Measurements from ENCODE around the gene CACNA1E.
"Not testable (repeated sequence)": the region's sequence is repeated elsewhere in the genome, so short reads cannot be mapped to it uniquely, and the experiment has no call there.

CACNA1E gene

GRCh38 chr1:181816608-181817007 lies 333.3 kb downstream of the CACNA1E start:
- no peak for DNase-seq (ENCODE audit: low read depth)

DNA sequence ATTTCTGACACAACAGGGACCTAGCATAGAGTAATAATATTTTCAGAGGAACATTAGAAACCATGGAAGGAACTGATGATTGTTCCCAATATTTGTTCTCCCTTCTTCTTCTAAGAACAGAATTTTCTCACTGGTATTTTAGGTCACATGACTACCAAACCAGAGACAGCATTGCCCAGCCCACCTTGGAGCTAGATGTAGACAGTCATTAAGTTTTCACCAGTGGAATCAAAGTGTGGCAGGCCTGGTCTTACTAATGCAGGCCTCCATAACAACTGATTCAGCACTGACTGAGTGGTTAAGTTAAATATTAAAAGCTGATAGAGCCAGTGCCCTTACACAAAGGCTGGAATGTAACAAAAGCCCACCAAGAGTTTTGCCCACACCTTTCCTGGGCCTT lies 333.8 kb downstream of the CACNA1E start:
- DNase-seq (ENCODE audit: low read depth) = no peak

DNA sequence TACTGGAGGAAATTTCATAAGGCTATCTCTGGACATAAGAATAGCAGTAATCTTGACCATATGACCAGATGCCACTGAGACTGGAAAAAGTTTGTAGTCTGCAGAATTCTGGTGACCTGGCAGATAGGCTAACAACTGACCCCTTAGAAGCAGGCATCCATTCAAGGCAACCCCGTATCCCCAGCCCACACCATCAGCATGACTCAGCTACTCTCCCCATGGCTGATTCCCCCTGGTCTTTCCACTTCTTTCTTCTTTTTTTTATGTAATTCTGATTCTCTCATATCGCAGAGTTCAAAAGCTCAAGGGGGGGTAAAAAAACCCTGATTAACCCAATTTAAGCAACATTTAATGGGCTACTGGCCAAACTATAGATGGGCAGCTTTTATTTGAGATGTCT lies 335.1 kb downstream of the CACNA1E start:
- DNase-seq (ENCODE audit: low read depth) = no peak

DNA sequence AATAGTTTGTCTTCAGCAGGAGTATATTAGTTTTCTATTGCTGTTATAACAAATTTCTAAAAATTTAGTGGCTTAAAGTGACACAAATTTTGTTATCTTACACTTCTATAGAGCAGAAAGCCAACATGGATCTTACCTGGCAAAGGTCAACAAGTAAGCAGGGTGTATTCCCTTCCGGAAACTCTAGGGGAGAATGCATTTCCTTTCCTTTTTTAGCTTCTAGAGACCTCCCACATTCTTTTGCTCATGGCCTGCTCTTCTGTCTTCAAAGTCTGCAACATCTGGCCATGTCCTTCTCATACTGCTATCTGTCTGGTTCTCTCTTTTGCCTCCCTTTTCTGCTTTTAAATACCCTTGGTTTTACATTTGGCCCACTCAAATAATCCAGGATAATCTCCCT lies 335.6 kb downstream of the CACNA1E start:
- DNase-seq (ENCODE audit: low read depth) = no peak

GRCh38 chr1:181821701-181822100 lies 338.4 kb downstream of the CACNA1E start:
- no peak for DNase-seq (ENCODE audit: low read depth)

- not testable (repeated sequence) for DNase-seq (ENCODE audit: low read depth)
These were observed 349.0 kb downstream of the CACNA1E start for GRCh38 chr1:181832173-181832880.

DNA sequence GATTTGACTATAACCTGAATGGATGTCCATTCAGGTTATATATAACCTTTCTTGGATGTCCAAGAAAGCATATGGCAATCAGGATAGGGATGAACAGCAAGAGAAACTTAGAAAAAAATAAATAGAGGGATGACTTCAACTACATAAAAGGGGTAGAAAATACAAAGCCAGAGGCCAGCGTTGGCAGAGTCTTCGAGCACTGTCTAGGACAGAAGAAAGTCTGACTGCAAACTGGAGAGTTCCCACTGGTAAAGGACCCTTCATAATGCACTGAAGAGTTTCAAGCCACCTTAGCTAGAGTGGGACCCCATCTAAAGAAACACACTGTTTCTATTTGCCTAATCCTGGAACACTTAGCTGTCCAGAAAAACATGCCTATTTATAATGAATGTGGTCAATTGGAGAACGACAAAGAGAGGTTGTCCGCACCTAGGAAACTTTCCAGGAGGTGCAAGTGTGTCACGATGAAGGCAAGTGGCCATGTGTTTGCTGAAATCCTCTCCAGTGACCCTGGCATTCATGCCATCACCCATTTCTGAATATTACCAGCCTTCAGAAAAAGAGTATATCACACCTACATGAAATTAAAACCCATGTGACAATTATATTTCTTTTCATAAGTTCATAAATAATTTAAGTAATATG lies 362.8 kb downstream of the CACNA1E start:
- DNase-seq (ENCODE audit: low read depth) = no peak

- no peak for DNase-seq (ENCODE audit: low read depth)
These were observed 363.4 kb downstream of the CACNA1E start for GRCh38 chr1:181846681-181847080.

- DNase-seq (ENCODE audit: low read depth) = no peak
These were observed 365.8 kb downstream of the CACNA1E start for GRCh38 chr1:181849071-181849470.

GRCh38 chr1:181854212-181854611 lies 370.9 kb downstream of the CACNA1E start:
- DNase-seq (ENCODE audit: low read depth) = not testable (repeated sequence)

GRCh38 chr1:181855380-181855779 lies 372.1 kb downstream of the CACNA1E start:
- DNase-seq (ENCODE audit: low read depth) = no peak

Data from stromal cell of bone marrow (primary cell).